HG02943 (cell line): Measurements from ENCODE around the gene NHEJ1.
A peak's percentile ranks its signal among the peaks of the same experiment; 100 is the strongest.

Experiments
- ATAC-seq: cut with Tn5 transposase; IDR thresholded peaks from one replicate; pipeline ENCODE4 v1.9.1; 2021; ENCODE audit warnings: mild to moderate bottlenecking, low read depth, moderate library complexity; ENCODE audit not compliant: unreplicated experiment

NHEJ1 gene

GRCh38 chr2:219182331-219183150 lies 21.9 kb upstream of the NHEJ1 start:
- no peak for ATAC-seq

- ATAC-seq = no peak
These were observed 20.9 kb upstream of the NHEJ1 start for GRCh38 chr2:219181531-219181930.

GRCh38 chr2:219180961-219181360 lies 20.3 kb upstream of the NHEJ1 start:
- no peak for ATAC-seq

GRCh38 chr2:219179601-219180465 lies 19.2 kb upstream of the NHEJ1 start:
- no peak for ATAC-seq

GRCh38 chr2:219178377-219179175 lies 18.0 kb upstream of the NHEJ1 start:
- ATAC-seq = no peak

GRCh38 chr2:219177552-219178376 lies 17.1 kb upstream of the NHEJ1 start, which contains the start of gene RETREG2:
Gene RETREG2 (plus strand): TSS chr2:219178275. CDS start chr2:219178353, 78 bp downstream.
- ATAC-seq = no peak

- ATAC-seq = peak; percentile 55
These were observed 16.4 kb upstream of the NHEJ1 start, which contains the start of gene CNPPD1 for GRCh38 chr2:219176818-219177551. Gene CNPPD1 (minus strand): TSS chr2:219176925. CDS start chr2:219176828, 97 bp downstream.

GRCh38 chr2:219175928-219176817 lies 15.6 kb upstream of the NHEJ1 start:
- ATAC-seq = peak; percentile 23

GRCh38 chr2:219175486-219175885 lies 14.9 kb upstream of the NHEJ1 start:
- no peak for ATAC-seq

- no peak for ATAC-seq
These were observed 14.2 kb upstream of the NHEJ1 start for GRCh38 chr2:219174801-219175200.

- no peak for ATAC-seq
These were observed 13.5 kb upstream of the NHEJ1 start for GRCh38 chr2:219174146-219174545.

GRCh38 chr2:219173176-219173575 lies 12.6 kb upstream of the NHEJ1 start:
- no peak for ATAC-seq

GRCh38 chr2:219172231-219173154 lies 11.9 kb upstream of the NHEJ1 start:
- ATAC-seq = no peak

- ATAC-seq = no peak
These were observed 10.6 kb upstream of the NHEJ1 start for GRCh38 chr2:219171231-219171651.

- ATAC-seq = no peak
These were observed 9.5 kb upstream of the NHEJ1 start, which contains the start of gene SLC23A3 for GRCh38 chr2:219169930-219170654. Gene SLC23A3 (minus strand): TSS chr2:219170029. CDS start chr2:219169984, 45 bp downstream.

GRCh38 chr2:219168932-219169331 lies 8.3 kb upstream of the NHEJ1 start:
- ATAC-seq = no peak
